Lower leg skin (tissue), 4 donors: ENCODE data around the gene ANKRD34B. TPM values are rescaled to one million over a fixed set of nuclear protein-coding genes. Genes with fewer than 3 reads are reported as not detected.

Source experiments
- DNase-seq, 2 donors: peaks; one replicate each; pipeline ENCODE4 v3.0.0-alpha.2; 2019; ENCODE audit warnings: low spot score in 2 of 2
- H3K4me3 ChIP-seq: fragments of 200-600 bp; sonication (generic); 2 replicates; pipeline ENCODE4 v1.5.1; 2017; ENCODE audit warnings: mild to moderate bottlenecking, low read depth; ENCODE audit not compliant: poor library complexity, severe bottlenecking
- CTCF ChIP-seq, 3 donors: fragments of 450-650 bp; IDR thresholded peaks; one replicate each; pipeline ENCODE4 v1.5.1; 2016; ENCODE audit warnings: antibody characterized with exemption in 3 of 3, mild to moderate bottlenecking in 3 of 3, moderate library complexity in 2 of 3
- POLR2A ChIP-seq, 2 donors: fragments of 450-650 bp; IDR thresholded peaks; one replicate each; pipeline ENCODE4 v1.6.1; 2016 to 2017; ENCODE audit warnings: antibody characterized with exemption in 2 of 2, mild to moderate bottlenecking in 1 of 2, moderate library complexity in 1 of 2
- WGBS, 2 donors: methylation state at CpG; one replicate each; pipeline ENCODE4 v1.1.5; 2018; 5-methylcytosine and 5-hydroxymethylcytosine counted together
- intact Hi-C: fragments of 100-400 bp; cut with DNase I; formaldehyde crosslinking; loops from one replicate; pipeline ENCODE4 v1.15.0; 2023; ENCODE audit warnings: low total_unique reads
- total RNA-seq, 4 donors: library from RNA; depleted of rRNA; stranded (reverse); fragments of >200 nt; gene quantifications; one replicate each; pipeline ENCODE4 v1.1.0, GENCODE V29; 2016

Gene ANKRD34B
- total RNA-seq: not detected

DNA sequence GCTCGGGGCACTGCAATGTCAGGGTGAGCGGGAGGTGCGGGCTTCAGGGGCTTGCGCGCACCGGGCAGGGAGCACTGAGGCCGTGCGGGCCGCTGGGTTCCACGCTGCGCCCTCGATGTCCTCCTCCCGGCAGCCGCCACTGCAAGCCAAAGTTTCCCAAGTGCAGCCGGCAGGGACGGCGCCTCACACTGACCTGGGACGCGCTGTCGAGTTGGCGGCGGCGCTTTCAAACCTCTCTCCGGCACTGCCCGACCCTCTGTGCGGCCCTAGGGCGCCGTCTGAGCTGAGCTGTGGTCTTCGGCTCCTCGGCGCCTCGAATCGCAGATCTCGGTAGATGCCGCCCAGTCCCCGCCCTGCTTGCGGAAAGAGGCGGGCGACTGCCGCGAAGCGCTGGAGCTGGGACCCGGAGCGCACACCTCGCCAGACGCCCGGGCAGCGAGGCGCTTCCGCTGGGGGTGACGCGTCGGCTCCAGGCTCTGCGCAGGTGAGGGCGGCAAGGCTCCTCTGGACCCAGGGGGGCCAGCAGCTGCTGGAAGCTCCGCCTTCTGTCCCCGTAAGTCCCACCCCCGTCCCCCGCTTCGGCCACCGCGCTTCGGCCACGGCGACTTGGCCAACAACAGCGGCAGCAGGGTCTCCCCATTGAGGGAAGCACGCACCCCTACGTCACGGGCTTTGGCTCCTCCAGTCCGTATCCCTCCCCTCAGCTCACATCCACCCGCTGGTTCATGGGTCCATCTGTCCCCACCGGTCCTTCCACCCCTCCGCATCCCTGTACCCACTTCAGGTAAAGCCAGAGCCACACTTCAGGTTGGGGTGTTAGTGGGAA, at the start of gene ANKRD34B:
Gene ANKRD34B (minus strand): TSS at position 320 of the 826 bp plus-strand sequence. CDS start 10,261 bp downstream, outside the sequence.
- H3K4me3 ChIP-seq: peak within 1 kb of the TSS; percentile 10
- no peak for TF ChIP-seq CTCF (IDR thresholded peaks at IDR 0.05)
- no peak for TF ChIP-seq POLR2A (IDR thresholded peaks at IDR 0.05)
- 8% methylated on average over 17 of the region's 73 CpGs for WGBS, 2 donors
- DNase-seq: no peak
- intact Hi-C loops: no loop called here

- intact Hi-C loops: no loop called here
- DNase-seq: no peak
- H3K4me3 ChIP-seq: no peak overlapping the region
- TF ChIP-seq POLR2A (IDR thresholded peaks at IDR 0.05): no peak
- no peak for TF ChIP-seq CTCF (IDR thresholded peaks at IDR 0.05)
- 81 to 88% methylated on average over 1 of the region's 1 CpG for WGBS, 2 donors
Measured at GRCh38 chr5:80619086-80619485, 49.0 kb upstream of the ANKRD34B start.

GRCh38 chr5:80618438-80618837, 48.4 kb upstream of the ANKRD34B start:
- intact Hi-C loops: no loop called here
- no peak overlapping the region for H3K4me3 ChIP-seq
- DNase-seq: no peak
- 94 to 99% methylated on average over 4 of the region's 4 CpGs for WGBS, 2 donors
- TF ChIP-seq POLR2A (IDR thresholded peaks at IDR 0.05): no peak

- intact Hi-C loops: no loop called here
- H3K4me3 ChIP-seq: no peak overlapping the region
- no peak for DNase-seq
- 60 to 67% methylated on average over 17 of the region's 17 CpGs for WGBS, 2 donors
- TF ChIP-seq POLR2A (IDR thresholded peaks at IDR 0.05) (no peak), CTCF (IDR thresholded peaks at IDR 0.05) (no peak)
Measured at GRCh38 chr5:80615266-80615914, 45.3 kb upstream of the ANKRD34B start.

DNA sequence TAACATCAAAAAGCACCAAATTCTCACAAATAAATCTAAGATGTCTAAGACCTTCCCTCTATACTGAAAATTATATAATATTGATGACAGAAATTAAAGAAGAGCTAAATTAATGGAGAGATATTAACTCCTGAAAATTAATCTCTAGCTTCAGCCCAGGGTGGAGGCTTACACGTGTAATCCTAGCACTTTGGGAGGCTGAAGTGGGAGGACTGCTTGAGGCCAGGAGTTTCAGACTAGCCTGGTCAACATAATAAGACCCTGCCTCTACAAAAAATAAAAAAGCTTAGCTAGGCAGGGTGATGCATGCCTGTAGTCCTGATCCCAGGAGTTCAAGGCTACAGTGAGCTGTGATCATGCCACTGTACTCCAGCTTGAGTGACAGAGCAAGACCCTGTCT, 39.6 kb upstream of the ANKRD34B start:
- H3K4me3 ChIP-seq: no peak overlapping the region
- no peak for TF ChIP-seq CTCF (IDR thresholded peaks at IDR 0.05)
- no peak for TF ChIP-seq POLR2A (IDR thresholded peaks at IDR 0.05)
- no peak for DNase-seq
- intact Hi-C loops: no loop called here
- WGBS, 2 donors: 85 to 88% methylated on average over 1 of the region's 1 CpG

DNA sequence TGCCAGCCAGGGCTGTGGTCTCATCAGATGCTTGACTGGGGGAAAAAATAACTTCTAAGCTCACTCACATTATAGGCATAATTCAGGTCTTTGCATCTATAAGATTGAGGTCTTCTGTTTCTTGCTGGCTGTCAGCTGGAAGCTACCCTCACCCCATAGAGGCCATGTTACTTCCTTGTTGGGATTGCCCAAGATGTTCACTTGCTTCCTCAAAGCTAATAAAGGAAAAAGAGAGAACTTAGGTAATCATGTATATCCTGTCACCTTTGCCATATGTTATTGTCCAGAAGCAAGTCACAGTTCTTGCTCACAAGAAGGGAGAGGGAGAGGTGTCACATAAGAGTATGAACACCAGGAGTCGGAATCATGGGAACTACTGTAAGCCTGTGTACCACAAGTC, 38.7 kb upstream of the ANKRD34B start:
- no peak for DNase-seq
- TF ChIP-seq POLR2A (IDR thresholded peaks at IDR 0.05) (no peak), CTCF (IDR thresholded peaks at IDR 0.05) (no peak)
- WGBS, 2 donors: 98 to 100% methylated on average over 1 of the region's 1 CpG
- H3K4me3 ChIP-seq: no peak overlapping the region
- intact Hi-C loops: no loop called here
